NCI-H524 (cell line): Measurements from ENCODE around the gene RS1.

Experiments used
- DNase-seq, 2 experiments: peaks; one replicate each; lab custom pipeline; 2025; lab: John Stamatoyannopoulos, UW

RS1 gene

GRCh38 chrX:18672008-18672407, at the start of gene RS1:
Gene RS1 (minus strand): TSS chrX:18672108. CDS start chrX:18672068, 40 bp downstream.
- DNase-seq = peak; percentile 81 to 87

- DNase-seq = no peak
These were observed 47.9 kb upstream of the RS1 start for GRCh38 chrX:18719852-18720251.

- DNase-seq = no peak
These were observed 43.0 kb upstream of the RS1 start for GRCh38 chrX:18714910-18715309.

DNA sequence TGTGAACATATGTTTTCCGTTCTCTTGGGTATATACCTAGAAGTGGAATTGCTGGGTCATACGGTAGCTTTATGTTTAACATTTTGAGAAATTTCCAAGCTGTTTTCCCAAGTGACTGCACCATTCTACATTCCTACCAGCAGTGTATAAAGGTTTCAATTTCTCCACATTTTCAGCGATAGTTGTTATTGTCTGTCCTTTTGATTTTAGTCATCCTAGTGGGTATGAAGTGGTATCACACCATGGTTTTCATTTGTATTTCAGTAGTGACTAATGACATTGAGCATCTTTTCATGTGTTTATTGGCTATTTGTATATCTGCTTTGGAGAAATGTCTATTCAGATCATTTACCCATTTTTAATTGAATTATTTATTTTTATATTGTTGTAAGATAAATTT, 37.9 kb upstream of the RS1 start:
- DNase-seq = no peak

- DNase-seq = peak; percentile 45 to 76
These were observed 35.6 kb upstream of the RS1 start, which contains the start of gene PPEF1 for GRCh38 chrX:18707426-18708049. Gene PPEF1 (plus strand): TSS chrX:18707645. CDS start chrX:18707781, 136 bp downstream.

DNA sequence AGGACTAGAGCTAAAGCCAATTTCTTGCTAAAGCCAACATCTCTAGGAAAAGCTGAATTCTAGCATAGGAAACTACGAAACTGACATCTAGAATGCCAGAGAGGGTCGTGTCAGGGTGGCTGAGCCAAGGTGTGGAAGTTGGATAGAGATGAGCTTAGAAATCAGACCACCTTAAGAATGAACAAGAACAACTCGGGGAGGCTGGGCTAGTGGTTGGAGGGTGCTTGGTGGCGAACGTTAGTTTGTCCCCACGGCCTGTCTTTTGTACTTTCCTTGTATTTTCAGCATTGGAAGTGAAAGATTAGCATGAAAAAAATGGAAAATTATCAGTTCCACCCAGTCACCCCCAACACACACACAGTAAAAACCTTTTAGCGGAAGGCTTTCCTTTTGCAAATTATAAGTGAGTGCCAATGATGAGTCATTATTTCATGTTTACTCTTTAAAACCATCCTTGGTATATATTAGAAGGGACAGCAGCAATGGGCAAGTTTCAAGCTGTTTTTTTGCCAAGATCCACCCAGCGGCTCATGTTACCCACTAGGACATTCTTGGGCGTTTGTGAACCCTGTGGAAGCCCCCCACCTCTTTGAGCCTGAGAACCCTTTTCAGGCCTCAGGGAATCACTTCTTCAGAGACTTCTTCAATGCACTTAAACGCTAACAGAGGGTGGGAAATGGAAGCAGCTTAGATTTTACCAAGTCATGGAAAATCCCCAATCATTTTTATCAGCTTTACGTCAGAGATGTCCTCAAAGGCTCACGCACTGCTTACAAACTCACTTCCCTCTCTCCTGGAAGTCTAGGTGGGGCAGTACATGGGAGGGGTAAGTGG, 30.7 kb upstream of the RS1 start:
- DNase-seq = no peak

- no peak for DNase-seq
These were observed 29.9 kb upstream of the RS1 start for GRCh38 chrX:18701621-18702361.

GRCh38 chrX:18698737-18699650, 27.1 kb upstream of the RS1 start:
- no peak for DNase-seq

GRCh38 chrX:18696653-18697052, 24.7 kb upstream of the RS1 start:
- DNase-seq = no peak

DNA sequence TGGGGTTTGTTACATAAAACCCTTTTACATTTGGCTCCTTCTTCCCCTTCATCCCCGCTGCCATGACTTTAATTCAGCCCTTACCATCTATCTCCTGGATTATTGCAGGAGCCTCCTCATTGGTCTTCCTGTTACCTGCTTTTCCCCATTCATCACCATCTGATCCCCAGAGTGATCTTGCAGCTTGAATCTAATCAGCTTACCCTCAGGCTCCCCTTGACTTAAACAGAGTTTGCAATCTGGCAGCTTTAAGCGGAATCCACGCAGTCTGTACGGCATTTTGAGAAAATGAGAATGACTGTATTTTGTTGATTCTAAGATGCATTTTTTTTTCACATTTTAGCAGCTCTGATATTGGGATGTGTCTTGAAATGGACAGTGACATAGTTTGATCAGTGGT, 20.6 kb upstream of the RS1 start:
- DNase-seq = peak; percentile 47 to 82

DNA sequence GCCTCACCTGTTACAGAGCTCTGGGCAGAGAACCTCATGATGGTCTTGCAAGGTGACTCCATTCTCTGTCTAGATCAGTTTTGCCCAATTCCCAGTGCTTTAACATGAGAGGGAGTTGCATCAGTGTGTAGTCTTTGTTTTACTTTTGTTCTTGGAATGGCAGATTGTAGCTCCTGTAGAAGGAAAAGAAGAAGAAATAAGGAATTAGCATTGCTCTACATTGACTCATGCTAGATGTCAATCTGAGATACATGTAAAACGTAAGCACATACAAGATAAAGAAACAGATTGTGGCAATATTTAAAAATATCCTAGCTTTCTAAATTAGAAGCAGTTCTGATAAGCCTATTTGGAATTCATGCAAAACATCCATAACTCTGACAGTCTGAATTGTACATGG, 19.5 kb upstream of the RS1 start:
- no peak for DNase-seq

- DNase-seq = no peak
These were observed 16.1 kb upstream of the RS1 start for GRCh38 chrX:18687856-18688495.

DNA sequence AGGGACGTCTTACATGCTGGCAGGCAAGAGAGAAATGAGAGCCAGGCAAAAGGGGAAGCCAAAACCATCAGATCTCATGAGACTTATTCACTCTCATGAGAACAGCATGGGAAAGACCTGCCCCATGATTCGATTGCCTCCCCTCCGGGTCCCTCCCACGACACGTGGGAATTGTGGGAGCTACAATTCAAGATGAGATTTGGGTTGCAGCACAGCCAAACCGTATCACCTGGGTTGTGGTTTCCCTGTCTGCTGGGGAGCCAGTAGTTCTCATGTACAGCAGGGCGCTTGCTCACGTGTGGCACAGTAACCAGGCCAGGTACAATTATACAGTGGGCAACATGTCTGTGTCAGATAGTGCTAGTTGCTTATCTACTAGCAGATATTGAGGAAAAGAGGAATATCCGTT, 11.1 kb upstream of the RS1 start:
- no peak for DNase-seq

GRCh38 chrX:18681996-18682395, 10.1 kb upstream of the RS1 start:
- no peak for DNase-seq

DNA sequence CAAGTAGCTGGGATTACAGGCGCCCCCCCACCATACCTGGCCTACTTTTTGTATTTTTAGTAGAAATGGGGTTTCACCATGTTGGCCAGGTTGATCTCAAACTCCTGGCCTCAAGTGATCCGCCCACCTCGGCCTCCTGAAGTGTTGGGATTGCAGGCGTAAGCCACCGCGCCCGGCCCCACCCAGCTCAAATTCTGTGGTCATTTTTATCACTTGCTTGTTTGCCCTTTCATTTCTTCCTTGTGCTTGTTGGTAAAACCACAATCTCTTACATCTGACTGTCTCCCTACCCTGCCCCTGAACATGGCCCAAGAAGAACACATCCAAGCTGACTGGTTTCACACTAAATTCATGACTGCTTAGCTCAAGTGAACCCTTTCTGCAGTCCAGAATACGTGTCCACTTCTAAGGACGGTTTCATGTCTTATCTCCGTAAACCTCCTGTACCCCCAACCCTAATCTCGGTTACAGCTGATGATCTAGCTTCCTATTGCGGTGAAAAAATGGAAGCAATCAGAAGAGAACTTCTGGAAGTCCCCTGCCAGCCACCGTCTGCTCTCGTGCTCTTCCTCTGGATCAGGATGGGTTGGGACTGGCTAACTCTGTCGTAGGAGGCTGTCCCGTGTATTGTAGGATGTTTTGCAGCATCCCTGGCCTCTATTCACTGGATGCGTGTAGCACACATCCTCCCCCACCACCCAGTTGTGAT, 5.4 kb upstream of the RS1 start:
- no peak for DNase-seq

DNA sequence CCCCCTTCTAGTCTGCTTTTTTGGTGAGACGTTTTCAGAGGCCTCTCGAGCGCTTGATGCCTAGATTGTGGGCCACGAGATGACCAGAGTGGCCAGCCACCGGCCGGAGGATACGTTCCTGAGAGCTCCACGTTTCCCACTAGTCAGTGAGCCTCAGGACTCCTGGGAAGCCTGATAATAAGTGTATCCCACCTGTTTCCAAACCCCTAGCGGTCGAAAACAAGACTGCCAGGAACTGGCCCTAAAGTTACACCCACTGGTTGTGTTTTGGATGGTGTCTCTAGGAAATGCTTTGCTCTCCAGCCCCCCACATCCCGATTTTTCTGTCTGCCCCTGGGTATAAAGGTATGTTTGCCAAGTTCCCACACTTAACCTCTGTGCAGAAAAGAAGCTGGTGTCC, 4.6 kb upstream of the RS1 start:
- peak; percentile 26 to 66 for DNase-seq

- DNase-seq = no peak
These were observed 4.1 kb upstream of the RS1 start for GRCh38 chrX:18676050-18676449.

- peak; percentile 52 to 84 for DNase-seq
These were observed 3.2 kb upstream of the RS1 start for GRCh38 chrX:18674788-18675735.

DNA sequence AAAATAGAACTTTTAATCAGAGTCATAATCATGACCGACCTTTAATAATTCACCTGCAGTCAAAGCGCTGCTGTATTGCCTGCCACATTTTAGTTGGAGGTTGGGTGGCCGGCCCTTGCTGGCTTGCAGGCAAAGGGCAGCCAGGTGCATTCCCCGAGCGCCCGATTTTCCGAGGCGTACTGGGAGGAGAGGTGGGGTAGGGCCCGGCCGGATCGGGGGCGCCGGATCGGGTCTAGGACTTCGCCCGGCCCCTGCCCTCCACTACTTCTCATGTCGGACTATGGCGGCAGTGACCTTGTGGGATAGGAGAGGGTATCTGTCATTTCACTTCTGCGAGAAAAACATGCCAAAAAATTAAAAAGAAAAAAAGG, 2.5 kb upstream of the RS1 start:
- DNase-seq = no peak
